ENCODE results near the gene ADGRG6. TPM values are rescaled to one million over a fixed set of nuclear protein-coding genes. Genes with fewer than 3 reads are reported as not detected.

The ADGRG6 gene
- total RNA-seq, 1 experiment from 2014 or later, result 259 TPM

DNA sequence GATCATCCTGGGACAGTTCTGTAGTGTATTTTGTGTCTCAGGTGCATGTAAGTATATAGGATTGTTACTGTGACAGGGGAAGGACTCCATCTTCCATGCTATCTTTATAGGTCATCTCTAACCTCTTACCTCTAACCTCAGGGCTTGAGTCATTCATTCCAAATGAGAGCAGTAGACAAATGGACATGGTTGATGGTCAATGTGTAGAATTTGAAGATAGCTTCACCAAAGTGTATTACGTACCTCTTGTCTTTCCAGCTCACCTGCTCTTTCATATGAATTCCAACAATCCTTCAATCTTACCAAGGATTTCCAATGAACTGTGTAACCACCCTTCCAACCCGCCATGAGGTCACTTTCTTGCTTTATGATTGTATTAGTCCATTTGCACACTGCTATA, 8.7 kb upstream of the ADGRG6 start:
- in situ Hi-C loops (cut with HindIII; ENCODE audit: low pct_unique_long_range_greater_than_20kb, low sequenced_read_pairs) (no loop called here), intact Hi-C loops (cut with micrococcal nuclease; ENCODE audit: unreplicated experiment) (no loop called here)
- Histone ChIP-seq H3K4me1 (ENCODE audit: control insufficient read depth, insufficient read depth, low read length) (peaks cover 5% of the 10 kb centered on the region), H3K27ac (ENCODE audit: low read length) (no peak overlapping the region; the same call in 1 of the 2 replicates), H3K9me3 (ENCODE audit: control insufficient read depth, insufficient read depth, low read depth, low read length) (no peaks in the 10 kb centered on the region), H3K4me3 (ENCODE audit: low read depth in 2 of 2, low read length in 2 of 2) (no peak overlapping the region), H3K36me3 (ENCODE audit: control insufficient read depth, insufficient read depth, low read length) (no peaks in the 10 kb centered on the region), H3K27me3 (ENCODE audit: control insufficient read depth, insufficient read depth, low read length) (no peaks in the 10 kb centered on the region)
- ChIA-PET CTCF (no interaction called here), POLR2A (no interaction called here)
- no peak for ATAC-seq
- no peak for TF ChIP-seq TCF7L2 (IDR thresholded peaks at IDR 0.05; ENCODE audit: low read depth, low read length)
- no peak for TF ChIP-seq SIN3A (IDR thresholded peaks at IDR 0.05; ENCODE audit: borderline replicate concordance, insufficient read depth, low read depth, low read length)
- no peak for TF ChIP-seq POLR2AphosphoS5 (IDR thresholded peaks at IDR 0.05; ENCODE audit: low read depth, low read length)
- TF ChIP-seq, protein P1, sequence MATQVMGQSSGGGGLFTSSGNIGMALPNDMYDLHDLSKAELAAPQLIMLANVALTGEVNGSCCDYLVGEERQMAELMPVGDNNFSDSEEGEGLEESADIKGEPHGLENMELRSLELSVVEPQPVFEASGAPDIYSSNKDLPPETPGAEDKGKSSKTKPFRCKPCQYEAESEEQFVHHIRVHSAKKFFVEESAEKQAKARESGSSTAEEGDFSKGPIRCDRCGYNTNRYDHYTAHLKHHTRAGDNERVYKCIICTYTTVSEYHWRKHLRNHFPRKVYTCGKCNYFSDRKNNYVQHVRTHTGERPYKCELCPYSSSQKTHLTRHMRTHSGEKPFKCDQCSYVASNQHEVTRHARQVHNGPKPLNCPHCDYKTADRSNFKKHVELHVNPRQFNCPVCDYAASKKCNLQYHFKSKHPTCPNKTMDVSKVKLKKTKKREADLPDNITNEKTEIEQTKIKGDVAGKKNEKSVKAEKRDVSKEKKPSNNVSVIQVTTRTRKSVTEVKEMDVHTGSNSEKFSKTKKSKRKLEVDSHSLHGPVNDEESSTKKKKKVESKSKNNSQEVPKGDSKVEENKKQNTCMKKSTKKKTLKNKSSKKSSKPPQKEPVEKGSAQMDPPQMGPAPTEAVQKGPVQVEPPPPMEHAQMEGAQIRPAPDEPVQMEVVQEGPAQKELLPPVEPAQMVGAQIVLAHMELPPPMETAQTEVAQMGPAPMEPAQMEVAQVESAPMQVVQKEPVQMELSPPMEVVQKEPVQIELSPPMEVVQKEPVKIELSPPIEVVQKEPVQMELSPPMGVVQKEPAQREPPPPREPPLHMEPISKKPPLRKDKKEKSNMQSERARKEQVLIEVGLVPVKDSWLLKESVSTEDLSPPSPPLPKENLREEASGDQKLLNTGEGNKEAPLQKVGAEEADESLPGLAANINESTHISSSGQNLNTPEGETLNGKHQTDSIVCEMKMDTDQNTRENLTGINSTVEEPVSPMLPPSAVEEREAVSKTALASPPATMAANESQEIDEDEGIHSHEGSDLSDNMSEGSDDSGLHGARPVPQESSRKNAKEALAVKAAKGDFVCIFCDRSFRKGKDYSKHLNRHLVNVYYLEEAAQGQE (IDR thresholded peaks at IDR 0.05; ENCODE audit: insufficient read depth in 1 of 2, low read depth in 2 of 2, low read length in 1 of 2), result no peak
- TF ChIP-seq, protein P2, sequence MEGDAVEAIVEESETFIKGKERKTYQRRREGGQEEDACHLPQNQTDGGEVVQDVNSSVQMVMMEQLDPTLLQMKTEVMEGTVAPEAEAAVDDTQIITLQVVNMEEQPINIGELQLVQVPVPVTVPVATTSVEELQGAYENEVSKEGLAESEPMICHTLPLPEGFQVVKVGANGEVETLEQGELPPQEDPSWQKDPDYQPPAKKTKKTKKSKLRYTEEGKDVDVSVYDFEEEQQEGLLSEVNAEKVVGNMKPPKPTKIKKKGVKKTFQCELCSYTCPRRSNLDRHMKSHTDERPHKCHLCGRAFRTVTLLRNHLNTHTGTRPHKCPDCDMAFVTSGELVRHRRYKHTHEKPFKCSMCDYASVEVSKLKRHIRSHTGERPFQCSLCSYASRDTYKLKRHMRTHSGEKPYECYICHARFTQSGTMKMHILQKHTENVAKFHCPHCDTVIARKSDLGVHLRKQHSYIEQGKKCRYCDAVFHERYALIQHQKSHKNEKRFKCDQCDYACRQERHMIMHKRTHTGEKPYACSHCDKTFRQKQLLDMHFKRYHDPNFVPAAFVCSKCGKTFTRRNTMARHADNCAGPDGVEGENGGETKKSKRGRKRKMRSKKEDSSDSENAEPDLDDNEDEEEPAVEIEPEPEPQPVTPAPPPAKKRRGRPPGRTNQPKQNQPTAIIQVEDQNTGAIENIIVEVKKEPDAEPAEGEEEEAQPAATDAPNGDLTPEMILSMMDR (IDR thresholded peaks at IDR 0.05), result no peak
- BruUV-seq (replicated peaks), result no TSS peak
- no peak for DNase-seq (ENCODE audit: low read depth, low spot score)

DNA sequence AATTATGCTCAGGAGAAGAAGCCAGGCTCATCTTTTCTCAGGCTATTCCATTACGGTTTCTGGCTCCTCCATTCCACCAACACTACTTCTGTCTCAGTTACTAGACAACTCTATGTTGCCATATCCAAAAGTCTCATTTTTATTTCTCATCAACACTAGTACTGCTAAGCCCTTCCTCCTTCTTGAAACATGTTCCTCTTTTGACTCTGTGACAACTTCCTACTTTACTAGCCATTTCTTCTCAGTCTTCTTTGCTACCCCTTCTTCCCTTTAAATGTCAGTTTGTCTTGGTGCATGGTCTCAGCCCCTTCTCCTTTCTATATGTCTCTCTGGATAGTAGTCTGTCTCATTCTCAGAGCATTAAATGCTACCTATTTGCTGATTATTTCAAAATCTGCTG, 7.1 kb upstream of the ADGRG6 start:
- no TSS peak for BruUV-seq (replicated peaks)
- no peak for DNase-seq (ENCODE audit: low read depth, low spot score)
- peaks cover 15% of the 10 kb centered on the region for H3K4me1 ChIP-seq (ENCODE audit: control insufficient read depth, insufficient read depth, low read length)
- H3K9me3 ChIP-seq (ENCODE audit: control insufficient read depth, insufficient read depth, low read depth, low read length), result no peaks in the 10 kb centered on the region
- H3K4me3 ChIP-seq (ENCODE audit: low read depth in 2 of 2, low read length in 2 of 2), result no peak overlapping the region
- intact Hi-C loops (cut with micrococcal nuclease; ENCODE audit: unreplicated experiment), result no loop called here
- in situ Hi-C loops (cut with HindIII; ENCODE audit: low pct_unique_long_range_greater_than_20kb, low sequenced_read_pairs), result no loop called here
- CTCF ChIA-PET, result no interaction called here
- H3K27ac ChIP-seq (ENCODE audit: low read length), result peak overlapping the region; percentile 7; the same call in 1 of the 2 replicates
- no peaks in the 10 kb centered on the region for H3K27me3 ChIP-seq (ENCODE audit: control insufficient read depth, insufficient read depth, low read length)
- no peaks in the 10 kb centered on the region for H3K36me3 ChIP-seq (ENCODE audit: control insufficient read depth, insufficient read depth, low read length)
- POLR2A ChIA-PET, result no interaction called here
- no peak for ATAC-seq
- TF ChIP-seq, protein P1 (IDR thresholded peaks at IDR 0.05; ENCODE audit: insufficient read depth in 1 of 2, low read depth in 2 of 2, low read length in 1 of 2), result no peak
- no peak for TF ChIP-seq SIN3A (IDR thresholded peaks at IDR 0.05; ENCODE audit: borderline replicate concordance, insufficient read depth, low read depth, low read length)
- TF ChIP-seq POLR2AphosphoS5 (IDR thresholded peaks at IDR 0.05; ENCODE audit: low read depth, low read length), result no peak
- TF ChIP-seq, protein P2 (IDR thresholded peaks at IDR 0.05), result no peak
- no peak for TF ChIP-seq TCF7L2 (IDR thresholded peaks at IDR 0.05; ENCODE audit: low read depth, low read length)
